DMS53 (cell line): ENCODE results near the gene LBX2.
"Not testable (repeated sequence)": the region's sequence is repeated elsewhere in the genome, so short reads cannot be mapped to it uniquely, and the experiment has no call there.

ENCODE experiments used
- DNase-seq: peaks from one replicate; lab custom pipeline; 2025; lab: John Stamatoyannopoulos, UW

The LBX2 gene

GRCh38 chr2:74503506-74504475, 4.4 kb upstream of the LBX2 start:
- DNase-seq: no peak

GRCh38 chr2:74502720-74503505, 3.5 kb upstream of the LBX2 start:
- DNase-seq: peak; percentile 77

DNA sequence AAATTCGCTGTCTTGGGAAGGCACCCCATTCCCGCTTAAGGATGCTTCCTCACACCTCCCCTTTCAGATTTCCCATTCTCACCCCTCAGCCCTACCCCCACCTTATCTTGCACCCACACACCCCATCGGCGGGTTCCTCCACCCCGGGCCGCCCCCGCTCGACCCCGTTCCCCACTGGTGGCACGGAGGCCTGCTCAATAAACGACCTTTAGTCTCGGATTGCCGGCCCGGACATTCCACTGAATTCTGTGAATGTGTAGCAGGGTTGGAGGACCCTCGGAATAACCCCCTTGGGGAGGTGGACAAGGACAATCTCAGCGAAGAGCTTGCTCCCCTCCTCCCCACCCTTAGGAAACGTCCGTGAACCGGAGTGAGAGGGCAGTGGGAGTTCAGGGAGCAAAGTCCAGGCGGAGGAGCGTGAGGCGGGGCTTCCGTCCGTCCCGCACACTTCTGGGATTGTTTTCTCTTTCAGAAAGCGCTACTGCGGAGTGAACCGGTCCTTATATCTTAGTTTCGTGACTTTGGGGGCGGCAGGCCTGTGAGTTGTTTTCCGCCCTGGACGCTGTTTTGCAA, 2.8 kb upstream of the LBX2 start:
- peak; percentile 68 for DNase-seq

GRCh38 chr2:74501335-74502071, 2.1 kb upstream of the LBX2 start:
- peak; percentile 35 for DNase-seq

DNA sequence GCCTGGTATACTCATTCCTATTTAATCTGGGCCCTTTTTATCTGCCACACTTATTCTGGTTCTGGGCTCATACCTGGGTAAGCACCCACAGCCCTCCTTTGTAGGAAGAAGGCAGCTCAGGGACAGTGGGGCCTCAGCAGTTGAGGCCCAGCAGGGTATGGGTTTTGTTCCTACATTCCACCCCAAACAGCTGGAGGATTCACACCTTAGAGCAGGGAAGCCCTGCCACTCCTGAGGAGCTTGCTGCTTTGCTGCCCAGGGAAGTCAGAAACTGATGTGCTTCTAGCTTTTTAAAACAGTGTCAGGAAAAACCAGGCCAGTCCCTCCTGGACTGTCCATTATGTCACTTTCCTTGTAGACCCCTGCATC, 1.2 kb upstream of the LBX2 start:
- DNase-seq: no peak

DNA sequence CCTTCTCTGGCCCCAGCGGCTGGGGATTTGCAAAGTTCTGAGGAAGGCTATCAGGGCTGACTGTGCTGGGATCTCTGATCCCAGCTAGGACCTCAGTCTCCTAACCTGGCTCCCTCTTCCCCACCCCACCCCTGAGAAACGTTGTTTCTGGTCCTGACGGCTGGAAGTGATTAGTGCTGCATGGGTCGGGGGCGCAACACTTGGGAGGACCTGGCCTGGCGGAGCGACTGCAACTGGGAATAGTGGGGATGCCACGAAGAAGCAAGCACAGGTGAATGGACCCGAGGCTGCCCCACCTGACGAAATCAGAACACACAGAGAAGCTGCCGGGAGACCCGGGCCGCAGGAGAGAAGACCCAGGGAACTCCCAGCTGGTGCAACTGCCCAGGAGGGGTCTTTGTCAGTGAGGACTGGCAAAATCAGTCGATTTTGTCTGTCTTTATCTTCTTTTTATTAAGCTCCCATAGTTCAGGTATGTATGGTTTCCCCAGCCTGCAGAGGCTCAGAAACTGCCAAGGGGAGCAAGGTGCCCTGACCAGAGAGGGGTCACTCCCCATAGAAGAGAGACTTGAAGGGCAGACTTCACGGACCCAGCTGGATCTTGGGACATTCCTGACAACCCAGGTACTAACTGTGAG, 656 bp upstream of the LBX2 start:
- DNase-seq: no peak

DNA sequence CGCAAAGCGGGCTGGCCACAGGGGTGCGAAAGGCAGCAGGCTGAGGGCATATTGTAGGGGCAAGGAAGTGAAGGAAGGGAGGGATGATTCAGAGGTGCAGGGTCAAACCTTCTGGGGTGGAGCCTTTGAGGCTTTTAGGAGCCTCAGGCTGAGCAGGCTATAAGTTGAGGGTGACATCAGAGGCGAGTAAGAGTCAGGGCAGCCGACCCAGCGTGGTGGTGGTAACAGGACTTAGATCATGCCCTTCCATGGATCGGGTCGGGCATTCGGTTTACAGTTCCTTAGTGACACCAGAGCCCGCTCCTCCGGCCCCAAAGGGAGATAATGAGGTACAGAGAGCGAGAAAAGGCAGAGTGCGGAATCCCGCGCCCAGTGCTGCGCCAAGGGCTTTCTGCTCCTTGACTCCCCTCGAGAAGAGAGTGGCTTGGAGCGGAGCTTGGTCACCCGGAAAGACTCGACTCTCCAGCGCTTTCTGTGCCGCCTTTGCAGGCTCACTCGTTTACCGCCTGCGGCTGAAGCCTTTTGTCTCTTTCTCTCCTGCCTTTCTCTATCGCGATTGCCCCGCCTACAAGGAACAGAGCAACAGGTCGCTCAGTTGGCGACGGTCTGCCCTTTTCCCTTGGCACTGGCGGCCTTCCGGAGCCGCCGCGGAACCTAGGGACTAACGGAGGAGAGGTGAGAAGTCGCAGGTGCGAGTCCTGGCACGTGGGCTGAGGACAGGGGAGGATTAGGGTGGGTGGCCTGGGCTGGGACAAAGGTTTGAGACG, 720 bp downstream of the LBX2 start:
- DNase-seq: peak; percentile 56

- DNase-seq: peak; percentile 88
These were observed 1.5 kb downstream of the LBX2 start for GRCh38 chr2:74497777-74498499.

DNA sequence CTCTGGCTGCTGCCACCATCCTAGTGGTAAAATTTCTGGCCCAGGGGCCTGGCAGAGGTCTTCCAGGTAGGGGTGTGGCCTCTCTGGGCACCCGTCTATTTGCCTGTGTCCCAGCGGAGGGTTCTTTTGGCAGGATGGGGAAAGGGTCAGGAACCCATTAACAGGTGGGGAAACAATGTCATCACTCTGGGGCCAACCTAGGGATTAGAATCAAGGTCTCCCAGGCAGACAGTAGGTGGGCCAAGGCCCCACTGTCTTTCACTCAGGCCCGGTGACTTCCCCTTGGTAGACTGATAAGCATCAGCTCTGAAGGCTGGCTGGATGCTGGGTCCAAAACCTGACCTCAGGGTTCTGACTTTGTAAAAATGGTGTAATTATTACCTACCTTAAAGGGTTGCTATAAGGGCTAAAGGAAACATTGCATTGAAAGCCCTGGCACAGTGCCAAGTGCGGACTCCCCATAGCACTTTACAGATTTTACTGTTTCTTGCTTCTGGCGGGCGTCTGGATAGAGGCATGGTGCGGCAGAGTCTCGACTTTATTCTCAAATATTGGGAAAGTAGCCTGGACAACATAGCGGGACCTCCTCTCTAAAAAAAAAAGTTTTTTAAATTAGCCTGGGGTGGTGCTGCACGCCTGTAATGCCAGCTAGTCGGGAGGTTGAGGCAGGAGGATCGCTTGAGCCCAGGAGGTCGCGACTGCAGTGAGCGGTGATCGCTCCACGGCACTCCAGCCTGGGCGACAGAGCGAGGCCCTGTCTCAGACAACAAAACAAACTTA, 2.2 kb downstream of the LBX2 start:
- peak; percentile 38 for DNase-seq

GRCh38 chr2:74495440-74495839, 4.0 kb downstream of the LBX2 start:
- no peak for DNase-seq

DNA sequence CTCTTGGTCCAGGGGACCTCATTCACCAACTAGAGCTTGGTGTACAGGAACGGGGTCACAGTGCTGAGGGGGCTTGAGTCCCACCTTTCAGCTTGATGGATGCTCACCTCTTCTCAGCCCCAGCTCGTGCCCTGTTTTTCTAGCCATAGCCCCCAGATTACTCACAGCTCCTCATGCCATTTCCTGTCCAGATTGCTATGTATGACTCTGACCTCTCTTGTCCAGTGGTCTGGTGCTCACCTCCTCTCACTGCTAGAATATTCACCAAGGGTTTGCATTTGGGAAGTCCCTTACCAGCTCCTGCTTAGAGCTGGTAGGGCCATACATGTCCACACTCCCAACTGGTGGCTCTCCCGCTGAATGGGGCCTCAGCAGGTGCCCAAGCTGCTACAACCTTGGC, 5.9 kb downstream of the LBX2 start:
- no peak for DNase-seq

DNA sequence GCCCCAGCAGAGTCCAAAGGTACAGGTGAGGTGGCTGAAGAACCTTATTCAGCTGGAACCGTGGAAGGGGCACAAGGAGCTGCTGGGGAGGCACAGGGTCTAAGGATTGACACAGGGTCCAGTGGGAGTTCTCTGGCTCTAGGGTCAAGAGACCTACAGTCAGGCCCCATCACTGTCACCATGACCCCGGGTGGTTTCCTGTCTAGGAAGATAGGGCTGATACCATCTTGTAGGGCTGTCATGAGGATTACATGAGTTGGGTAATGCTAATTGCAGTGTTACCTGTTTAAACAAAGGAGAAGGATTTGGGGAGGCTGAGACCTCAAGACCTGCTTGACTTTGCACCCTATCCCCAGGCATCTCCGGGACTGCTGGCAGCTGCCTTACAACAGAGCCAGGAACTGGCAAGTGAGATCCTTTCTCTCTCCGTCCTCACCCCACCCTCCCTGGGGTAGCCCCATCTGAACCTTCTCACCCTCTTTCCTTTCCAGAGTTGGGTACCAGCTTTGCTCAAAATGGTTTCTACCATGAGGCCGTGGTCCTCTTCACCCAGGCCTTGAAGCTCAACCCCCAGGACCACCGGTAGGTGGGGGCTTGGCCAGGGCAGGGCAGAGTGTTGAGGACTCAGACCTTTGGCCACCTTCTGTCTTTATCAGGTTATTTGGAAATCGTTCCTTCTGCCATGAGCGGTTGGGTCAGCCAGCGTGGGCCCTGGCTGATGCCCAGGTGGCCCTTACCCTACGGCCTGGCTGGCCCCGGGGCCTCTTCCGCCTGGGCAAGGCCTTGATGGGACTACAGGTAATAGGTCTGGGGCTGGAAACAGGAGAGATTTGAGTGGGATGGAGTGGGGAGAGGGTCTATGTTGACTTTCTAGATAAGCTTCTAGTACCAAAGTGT, 7.5 kb downstream of the LBX2 start:
- no peak for DNase-seq

GRCh38 chr2:74489906-74490305, 9.5 kb downstream of the LBX2 start:
- no peak for DNase-seq

DNA sequence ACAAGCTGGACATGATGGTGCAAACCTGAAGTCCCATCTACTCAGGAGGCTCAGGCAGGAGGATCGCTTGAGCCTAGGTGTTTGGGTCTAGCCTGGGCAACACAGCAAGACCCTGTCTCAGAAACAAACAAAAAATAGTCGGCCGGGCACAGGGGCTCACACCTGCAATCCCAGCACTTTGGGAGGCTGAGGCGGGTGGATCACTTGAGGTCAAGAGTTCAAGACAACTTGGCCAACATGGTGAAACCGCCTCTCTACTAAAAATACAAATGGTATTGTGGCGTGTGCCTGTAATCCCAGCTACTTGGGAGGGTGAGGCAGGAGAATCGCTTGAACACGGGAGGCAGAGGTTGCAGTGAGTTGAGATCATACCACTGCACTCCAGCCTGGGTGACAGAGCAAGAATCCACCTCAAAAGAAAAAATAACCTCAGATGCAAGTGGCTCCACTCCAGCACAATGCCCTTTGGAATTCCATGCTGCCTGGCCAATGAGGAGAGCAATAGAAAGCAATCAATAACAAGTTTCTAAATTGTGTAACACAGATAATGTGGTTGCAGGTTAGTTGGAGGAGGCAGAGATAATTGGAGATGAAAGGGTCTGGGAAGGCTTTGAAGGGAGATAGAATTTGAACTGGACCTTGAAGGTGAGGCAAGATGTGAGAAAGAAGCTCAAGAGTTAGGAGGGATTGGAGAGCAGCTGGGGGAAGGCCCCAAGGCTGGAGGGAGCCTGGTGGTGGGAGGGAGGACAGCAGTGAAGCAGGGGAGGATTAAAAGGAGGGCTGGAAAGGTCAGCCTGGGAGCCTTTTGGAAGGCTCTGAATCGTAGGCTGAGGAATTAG, 10.5 kb downstream of the LBX2 start:
- DNase-seq: no peak

DNA sequence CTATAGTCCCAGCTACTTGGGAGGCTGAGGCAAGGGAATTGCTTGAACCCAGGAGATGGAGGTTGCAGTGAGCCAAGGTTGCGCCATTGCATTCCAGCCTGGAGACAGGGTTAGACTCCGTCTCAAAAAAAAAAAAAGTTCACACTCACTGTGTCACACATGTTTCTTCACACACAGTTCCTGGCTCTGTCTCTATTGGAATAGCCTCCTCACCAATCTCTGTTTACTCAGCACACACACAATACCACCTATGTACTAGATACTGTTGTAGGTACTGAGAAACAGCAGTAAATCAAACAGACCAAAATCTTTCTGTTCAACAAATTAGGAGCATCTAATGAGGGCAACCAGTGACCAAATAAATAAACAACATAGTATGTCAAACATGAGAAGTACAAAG, 13.3 kb downstream of the LBX2 start:
- DNase-seq: no peak

DNA sequence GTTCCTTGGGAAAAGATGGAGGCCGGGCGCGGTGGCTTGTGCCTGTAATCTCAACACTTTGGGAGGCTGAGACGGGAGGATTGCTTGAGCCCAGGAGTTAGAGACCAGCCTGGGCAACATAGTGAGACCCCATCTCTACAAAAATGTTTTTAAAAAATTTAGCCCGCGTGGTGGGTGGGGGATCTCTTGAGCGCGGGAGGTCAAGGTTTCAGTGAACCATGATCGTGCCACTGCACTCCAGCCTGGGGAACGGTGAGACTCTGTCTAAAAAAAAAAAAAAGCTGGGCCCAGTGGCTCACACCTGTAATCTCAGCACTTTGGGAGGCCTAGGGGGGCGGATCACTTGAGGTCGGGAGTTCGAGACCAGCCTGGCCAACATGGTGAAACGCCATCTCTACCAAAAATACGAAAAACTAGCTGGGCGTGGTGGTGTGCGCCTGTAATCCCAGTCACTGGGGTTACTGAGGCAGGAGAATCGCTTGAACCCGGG, 15.7 kb downstream of the LBX2 start:
- DNase-seq: not testable (repeated sequence)
